ENCODE results near the gene NAP1L2. TPM values are rescaled to one million over a fixed set of nuclear protein-coding genes. Genes with fewer than 3 reads are reported as not detected.

NAP1L2 gene, protein sequence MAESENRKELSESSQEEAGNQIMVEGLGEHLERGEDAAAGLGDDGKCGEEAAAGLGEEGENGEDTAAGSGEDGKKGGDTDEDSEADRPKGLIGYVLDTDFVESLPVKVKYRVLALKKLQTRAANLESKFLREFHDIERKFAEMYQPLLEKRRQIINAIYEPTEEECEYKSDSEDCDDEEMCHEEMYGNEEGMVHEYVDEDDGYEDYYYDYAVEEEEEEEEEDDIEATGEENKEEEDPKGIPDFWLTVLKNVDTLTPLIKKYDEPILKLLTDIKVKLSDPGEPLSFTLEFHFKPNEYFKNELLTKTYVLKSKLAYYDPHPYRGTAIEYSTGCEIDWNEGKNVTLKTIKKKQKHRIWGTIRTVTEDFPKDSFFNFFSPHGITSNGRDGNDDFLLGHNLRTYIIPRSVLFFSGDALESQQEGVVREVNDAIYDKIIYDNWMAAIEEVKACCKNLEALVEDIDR
- 19.7 TPM for total RNA-seq

DNA sequence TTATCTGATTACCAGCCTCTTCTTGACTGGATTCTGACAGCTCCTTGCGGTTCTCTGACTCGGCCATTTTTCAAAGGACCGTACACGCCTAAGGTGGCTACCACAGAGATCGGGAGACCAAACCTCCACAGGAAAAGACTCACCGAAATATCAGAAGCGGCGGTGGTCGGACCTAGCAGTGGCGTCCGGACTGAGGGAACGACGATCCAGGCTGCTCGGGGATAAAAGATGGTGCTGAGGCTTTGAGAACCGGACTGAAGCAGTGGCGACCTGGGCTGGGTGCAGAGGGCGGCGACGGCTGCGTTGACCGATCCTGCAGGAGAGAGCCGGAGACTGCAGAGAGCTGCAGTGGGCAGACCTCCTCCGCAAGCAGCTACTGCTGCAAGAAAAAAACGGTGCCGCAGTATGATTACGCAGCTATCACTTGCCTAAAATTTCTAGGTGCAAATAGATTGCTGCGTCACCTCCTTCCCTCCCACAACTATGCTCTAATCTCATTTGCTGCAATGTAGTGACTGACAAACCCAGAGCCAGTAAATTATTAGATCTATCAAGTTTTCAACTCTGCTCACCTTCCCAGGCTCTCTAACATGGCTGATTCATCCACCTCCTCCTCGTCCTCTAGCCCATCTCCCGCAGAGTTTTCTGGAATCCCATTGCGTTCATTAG is at the start of gene NAP1L2:
NAP1L2 (minus strand) TSS at position 426 of the 669 bp plus-strand sequence; CDS start at position 67, 359 bp downstream.

Other genes starting within 250 kb of the NAP1L2 start
- not detected for gene PABPC1L2B, start 211.9 kb downstream of the NAP1L2 start, total RNA-seq
- gene PABPC1L2A, start 135.3 kb downstream of the NAP1L2 start, total RNA-seq: 0.94 TPM
- gene CDX4, start 232.2 kb upstream of the NAP1L2 start, total RNA-seq: not detected